Ovary (tissue), 9 donors: ENCODE measurements around the gene SLX4IP. TPM values are rescaled to one million over a fixed set of nuclear protein-coding genes. Genes with fewer than 3 reads are reported as not detected.

Experiments
- DNase-seq, 5 donors: peaks; one replicate each; pipeline ENCODE4 v3.0.0-alpha.2; 2019 to 2020
- H3K27ac ChIP-seq, 2 donors: fragments of 200-600 bp; one replicate each; pipeline versions ENCODE4 v1.5.1 to v1.8.0; 2019 to 2022
- H3K27me3 ChIP-seq: fragments of 200-600 bp; one replicate; pipeline ENCODE4 v1.8.0; 2022
- H3K36me3 ChIP-seq: fragments of 200-600 bp; sonication (generic); one replicate; pipeline ENCODE4 v1.5.1; 2019
- H3K4me1 ChIP-seq: one replicate; pipeline ENCODE4 v1.8.1; 2013; ENCODE audit warnings: mild to moderate bottlenecking, moderate library complexity; ENCODE audit not compliant: insufficient read depth
- H3K4me3 ChIP-seq: fragments of 200-600 bp; sonication (generic); one replicate; pipeline ENCODE4 v1.5.1; 2017
- H3K9me3 ChIP-seq, 2 donors: fragments of 200-600 bp in 1 of 2; sonication (generic) in 1 of 2; one replicate each; pipeline versions ENCODE4 v1.5.1 to v1.8.1; 2013 to 2019; ENCODE audit warnings: mild to moderate bottlenecking in 1 of 2, moderate library complexity in 1 of 2
- CTCF ChIP-seq, 3 donors: fragments of 450-650 bp in 2 of 3; fragments of 200-600 bp in 1 of 3; IDR thresholded peaks; one replicate each; pipeline versions ENCODE4 v1.5.1 to v1.8.0; 2016 to 2022; ENCODE audit warnings: antibody characterized with exemption in 3 of 3, mild to moderate bottlenecking in 1 of 3
- EP300 ChIP-seq: sonication (generic); formaldehyde crosslinking; IDR thresholded peaks from one replicate; pipeline ENCODE4 v1.6.1; 2017; ENCODE audit warnings: antibody characterized with exemption
- POLR2A ChIP-seq: fragments of 450-650 bp; IDR thresholded peaks from one replicate; pipeline ENCODE4 v1.6.1; 2017; ENCODE audit warnings: antibody characterized with exemption, mild to moderate bottlenecking, moderate library complexity
- WGBS, 3 donors: extraction: QIAGEN DNeasy Blood & Tissue Kit in 1 of 3; methylation state at CpG; one replicate each; pipeline versions ENCODE4 v1.1.5 to v1.1.7; 2013 to 2017; 5-methylcytosine and 5-hydroxymethylcytosine counted together
- intact Hi-C, 4 donors: fragments of 100-400 bp; cut with DNase I; formaldehyde crosslinking; loops; one replicate each; pipeline versions ENCODE4 v1.11.0 to v1.15.1; 2022 to 2023
- polyA plus RNA-seq, 2 donors: library from polyadenylated mRNA; stranded (reverse); fragments of 200-250 nt in 1 of 2; fragments of 350-450 nt in 1 of 2; fragmentation: Illumina TruSeq in 1 of 2; extraction: RNeasy Lipid Tissue Mini Kit (QIAGEN cat#74804) in 1 of 2; gene quantifications; one replicate each; pipeline ENCODE4 v1.2.3, GENCODE V29; 2013 to 2014
- total RNA-seq, 7 donors: library from RNA; depleted of rRNA in 2 of 7; stranded (reverse); fragments of >200 nt in 2 of 7; fragmentation: NEBNext Ultra II Directional in 3 of 7; extraction: Animal tissue kit (Norgen Biotek cat#: 25700) in 3 of 7; gene quantifications; one replicate each; pipeline versions ENCODE4 v1.1.0 to v1.2.4, GENCODE V29; 2016 to 2023
- donor health status: DM: no; HTN: no; CAD: no; lungs with moderate emphysema.
- donor health status: DM: no; HTN: no; CAD: no.
- donor health status: Bipolar disorder and iron deficiency.
- donor health status: DM: yes; HTN: yes; CAD: no.
- donor health status: DM: no; HTN: no; CAD: no.
- donor health status: DM: yes; HTN: yes; CAD: no.

SLX4IP gene
- total and polyA plus RNA-seq, 9 donors: 0.98 to 5.1 (median 2.8) TPM

- Histone ChIP-seq H3K4me1 (no peaks in the 10 kb centered on the region), H3K27me3 (no peaks in the 10 kb centered on the region), H3K27ac (no peak overlapping the region), H3K36me3 (no peaks in the 10 kb centered on the region), H3K9me3 (no peaks in the 10 kb centered on the region), H3K4me3 (no peak overlapping the region)
- 42 to 58% (median 47%) methylated on average over 4 of the region's 4 CpGs for WGBS, 3 donors
- DNase-seq: no peak
- TF ChIP-seq EP300 (no peak), POLR2A (no peak), CTCF (IDR thresholded peaks at IDR 0.05) (no peak)
- intact Hi-C loops: loop anchor here in 1 of 4 donors (10.0 kb wide), 1 partner anchor 168 kb away; no protein-coding TSS in a partner anchor
These were observed 207.9 kb downstream of the SLX4IP start for GRCh38 chr20:10642856-10643559.

DNA sequence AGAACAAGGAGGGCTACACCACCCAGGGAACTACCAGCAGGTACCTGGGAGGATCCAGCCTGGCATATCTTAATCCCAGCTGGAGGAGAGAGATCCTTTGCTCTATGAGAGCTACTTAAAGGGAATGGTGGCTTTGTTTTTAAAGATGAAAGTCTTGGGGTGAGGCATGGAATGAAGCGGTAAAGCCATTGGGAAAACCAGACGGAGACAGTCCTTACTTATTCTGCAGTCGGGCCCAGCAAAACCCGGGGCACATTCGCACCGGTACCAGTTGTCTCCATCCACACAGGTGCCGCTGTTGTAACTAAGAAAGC is 208.4 kb downstream of the SLX4IP start:
- 86 to 95% (median 95%) methylated on average over 7 of the region's 7 CpGs for WGBS, 3 donors
- no peaks in the 10 kb centered on the region for H3K27me3 ChIP-seq
- intact Hi-C loops: loop anchor here in 1 of 4 donors (10.0 kb wide), 1 partner anchor 169 kb away; no protein-coding TSS in a partner anchor
- no peak overlapping the region for H3K4me3 ChIP-seq
- no peaks in the 10 kb centered on the region for H3K4me1 ChIP-seq
- DNase-seq: no peak
- TF ChIP-seq CTCF (IDR thresholded peaks at IDR 0.05) (no peak), EP300 (no peak), POLR2A (no peak)
- H3K27ac ChIP-seq: no peak overlapping the region
- H3K9me3 ChIP-seq: no peaks in the 10 kb centered on the region
- H3K36me3 ChIP-seq: no peaks in the 10 kb centered on the region

DNA sequence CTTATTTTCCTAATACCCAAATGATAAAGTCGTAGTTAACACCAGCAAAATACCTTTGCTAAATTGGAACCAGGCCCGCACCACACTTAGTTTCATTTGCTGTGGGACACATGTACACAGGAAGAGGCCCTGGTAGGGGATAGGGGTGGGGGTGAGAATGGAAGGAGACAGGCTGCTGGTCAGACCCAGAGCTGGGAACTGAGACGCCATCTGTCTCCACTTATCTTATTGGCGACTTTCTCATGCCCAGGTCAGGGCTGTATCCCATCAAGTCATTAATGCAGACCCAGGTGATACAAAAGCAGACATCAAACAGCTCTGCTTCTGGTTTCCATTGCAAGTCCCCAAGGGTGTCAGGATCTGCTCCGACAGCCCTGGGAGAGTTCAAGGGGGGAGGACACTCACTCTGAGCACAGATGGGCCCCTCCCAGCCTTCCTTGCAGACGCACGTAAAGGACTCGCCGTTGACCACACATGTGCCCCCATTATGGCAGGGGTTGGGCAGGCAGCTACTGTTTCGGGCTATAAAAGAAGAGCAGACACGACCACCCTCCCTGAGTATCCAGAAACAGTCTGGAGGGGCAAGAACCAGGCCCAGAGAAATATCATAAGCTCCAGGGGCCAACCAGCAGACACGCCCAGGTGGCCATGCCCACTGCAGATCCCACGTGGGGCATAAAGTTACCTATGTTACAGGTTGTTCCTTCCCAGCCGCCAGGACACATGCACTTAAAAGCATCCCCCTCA is 209.5 kb downstream of the SLX4IP start:
- 80 to 83% (median 82%) methylated on average over 14 of the region's 14 CpGs for WGBS, 3 donors
- Histone ChIP-seq H3K27ac (no peak overlapping the region), H3K36me3 (no peaks in the 10 kb centered on the region), H3K27me3 (no peaks in the 10 kb centered on the region), H3K9me3 (no peaks in the 10 kb centered on the region), H3K4me3 (no peak overlapping the region), H3K4me1 (no peaks in the 10 kb centered on the region)
- peak in 1 of 5 donors; percentile 9 for DNase-seq
- TF ChIP-seq POLR2A: no peak
- TF ChIP-seq CTCF (IDR thresholded peaks at IDR 0.05): no peak
- no peak for TF ChIP-seq EP300
- intact Hi-C loops: loop anchor here in 1 of 4 donors (10.0 kb wide), 1 partner anchor 170 kb away; no protein-coding TSS in a partner anchor

GRCh38 chr20:10645205-10645570 is 210.1 kb downstream of the SLX4IP start:
- TF ChIP-seq EP300 (no peak), POLR2A (no peak), CTCF (IDR thresholded peaks at IDR 0.05) (no peak)
- Histone ChIP-seq H3K4me1 (no peaks in the 10 kb centered on the region), H3K9me3 (no peaks in the 10 kb centered on the region), H3K36me3 (no peaks in the 10 kb centered on the region), H3K27me3 (no peaks in the 10 kb centered on the region), H3K27ac (no peak overlapping the region), H3K4me3 (no peak overlapping the region)
- intact Hi-C loops: loop anchor here in 1 of 4 donors (10.0 kb wide), 1 partner anchor 170 kb away; no protein-coding TSS in a partner anchor
- WGBS, 3 donors: 81 to 91% (median 84%) methylated on average over 10 of the region's 10 CpGs
- peak in 1 of 5 donors; percentile 10 for DNase-seq
